ENCODE data around the gene VSTM4. TPM values are rescaled to one million over a fixed set of nuclear protein-coding genes. Genes with fewer than 3 reads are reported as not detected.

The VSTM4 gene
- total RNA-seq, 1 donor = 4.7 TPM

- H3K4me3 ChIP-seq (ENCODE audit: low read depth, low read length) = no peak overlapping the region
- no peak for DNase-seq (ENCODE audit: low read depth)
- TF ChIP-seq CTCF (IDR thresholded peaks at IDR 0.05; ENCODE audit: insufficient read depth, low read depth, low read length) = no peak
These were observed 7.4 kb downstream of the VSTM4 start for GRCh38 chr10:49107887-49108267.

GRCh38 chr10:49107111-49107886, 8.0 kb downstream of the VSTM4 start:
- TF ChIP-seq CTCF (IDR thresholded peaks at IDR 0.05; ENCODE audit: insufficient read depth, low read depth, low read length) = no peak
- H3K4me3 ChIP-seq (ENCODE audit: low read depth, low read length) = no peak overlapping the region
- no peak for DNase-seq (ENCODE audit: low read depth)

GRCh38 chr10:49106451-49106850, 8.9 kb downstream of the VSTM4 start:
- no peak for TF ChIP-seq CTCF (IDR thresholded peaks at IDR 0.05; ENCODE audit: insufficient read depth, low read depth, low read length)
- no peak overlapping the region for H3K4me3 ChIP-seq (ENCODE audit: low read depth, low read length)
- DNase-seq (ENCODE audit: low read depth) = no peak

- no peak for TF ChIP-seq CTCF (IDR thresholded peaks at IDR 0.05; ENCODE audit: insufficient read depth, low read depth, low read length)
- H3K4me3 ChIP-seq (ENCODE audit: low read depth, low read length) = no peak overlapping the region
- DNase-seq (ENCODE audit: low read depth) = no peak
These were observed 10.2 kb downstream of the VSTM4 start for GRCh38 chr10:49105076-49105475.

GRCh38 chr10:49104323-49104722, 11.0 kb downstream of the VSTM4 start:
- no peak for DNase-seq (ENCODE audit: low read depth)
- TF ChIP-seq CTCF (IDR thresholded peaks at IDR 0.05; ENCODE audit: insufficient read depth, low read depth, low read length) = no peak
- H3K4me3 ChIP-seq (ENCODE audit: low read depth, low read length) = no peak overlapping the region

- no peak for DNase-seq (ENCODE audit: low read depth)
- no peak for TF ChIP-seq CTCF (IDR thresholded peaks at IDR 0.05; ENCODE audit: insufficient read depth, low read depth, low read length)
These were observed 11.6 kb downstream of the VSTM4 start for GRCh38 chr10:49103761-49104160.

GRCh38 chr10:49099046-49099445, 16.3 kb downstream of the VSTM4 start:
- no peak for DNase-seq (ENCODE audit: low read depth)
- no peak overlapping the region for H3K4me3 ChIP-seq (ENCODE audit: low read depth, low read length)
- TF ChIP-seq CTCF (IDR thresholded peaks at IDR 0.05; ENCODE audit: insufficient read depth, low read depth, low read length) = no peak

More at GRCh38 chr10:49103761-49104160, 11.6 kb downstream of the VSTM4 start:
- no peak overlapping the region for H3K4me3 ChIP-seq (ENCODE audit: low read depth, low read length)

Data from fibroblast of villous mesenchyme (primary cell).